ENCODE results near the gene ERC2. TPM values are rescaled to one million over a fixed set of nuclear protein-coding genes. Genes with fewer than 3 reads are reported as not detected.

Gene ERC2
- total RNA-seq, 1 donor from 2014 or later = 0.65 TPM

DNA sequence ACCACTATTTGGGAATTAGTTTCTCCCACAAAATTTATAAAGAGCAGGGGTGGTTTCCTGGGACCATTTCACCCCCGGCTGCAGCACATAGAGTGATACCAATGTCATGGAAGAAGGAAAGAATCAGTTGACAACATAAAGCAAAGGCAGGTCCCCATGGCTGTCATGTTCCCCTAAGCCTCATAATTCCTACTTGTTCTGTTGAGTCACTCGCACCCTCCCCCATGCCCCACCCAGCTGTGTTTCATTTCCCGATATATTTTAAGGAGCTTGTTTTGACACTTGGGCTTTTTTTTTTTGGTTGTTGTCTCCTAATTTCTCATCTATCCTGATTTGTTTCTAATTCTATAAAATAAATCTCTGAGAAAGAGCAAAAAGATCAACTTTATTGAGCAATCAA, 24.9 kb downstream of the ERC2 start:
- Mint-ChIP-seq H3K4me1 (ENCODE audit: low read depth) (peaks cover 2% of the 10 kb centered on the region), H3K9me3 (ENCODE audit: low read depth) (peaks cover 3% of the 10 kb centered on the region), H3K4me3 (ENCODE audit: unreplicated experiment) (no peak overlapping the region), H3K27ac (ENCODE audit: unreplicated experiment) (no peak overlapping the region), H3K36me3 (ENCODE audit: low read depth) (no peaks in the 10 kb centered on the region), H3K27me3 (ENCODE audit: low read depth) (peaks cover 5% of the 10 kb centered on the region)
- no peak for DNase-seq (ENCODE audit: low spot score)
- TF ChIP-seq, protein P1, sequence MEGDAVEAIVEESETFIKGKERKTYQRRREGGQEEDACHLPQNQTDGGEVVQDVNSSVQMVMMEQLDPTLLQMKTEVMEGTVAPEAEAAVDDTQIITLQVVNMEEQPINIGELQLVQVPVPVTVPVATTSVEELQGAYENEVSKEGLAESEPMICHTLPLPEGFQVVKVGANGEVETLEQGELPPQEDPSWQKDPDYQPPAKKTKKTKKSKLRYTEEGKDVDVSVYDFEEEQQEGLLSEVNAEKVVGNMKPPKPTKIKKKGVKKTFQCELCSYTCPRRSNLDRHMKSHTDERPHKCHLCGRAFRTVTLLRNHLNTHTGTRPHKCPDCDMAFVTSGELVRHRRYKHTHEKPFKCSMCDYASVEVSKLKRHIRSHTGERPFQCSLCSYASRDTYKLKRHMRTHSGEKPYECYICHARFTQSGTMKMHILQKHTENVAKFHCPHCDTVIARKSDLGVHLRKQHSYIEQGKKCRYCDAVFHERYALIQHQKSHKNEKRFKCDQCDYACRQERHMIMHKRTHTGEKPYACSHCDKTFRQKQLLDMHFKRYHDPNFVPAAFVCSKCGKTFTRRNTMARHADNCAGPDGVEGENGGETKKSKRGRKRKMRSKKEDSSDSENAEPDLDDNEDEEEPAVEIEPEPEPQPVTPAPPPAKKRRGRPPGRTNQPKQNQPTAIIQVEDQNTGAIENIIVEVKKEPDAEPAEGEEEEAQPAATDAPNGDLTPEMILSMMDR (IDR thresholded peaks at IDR 0.05) = no peak

DNA sequence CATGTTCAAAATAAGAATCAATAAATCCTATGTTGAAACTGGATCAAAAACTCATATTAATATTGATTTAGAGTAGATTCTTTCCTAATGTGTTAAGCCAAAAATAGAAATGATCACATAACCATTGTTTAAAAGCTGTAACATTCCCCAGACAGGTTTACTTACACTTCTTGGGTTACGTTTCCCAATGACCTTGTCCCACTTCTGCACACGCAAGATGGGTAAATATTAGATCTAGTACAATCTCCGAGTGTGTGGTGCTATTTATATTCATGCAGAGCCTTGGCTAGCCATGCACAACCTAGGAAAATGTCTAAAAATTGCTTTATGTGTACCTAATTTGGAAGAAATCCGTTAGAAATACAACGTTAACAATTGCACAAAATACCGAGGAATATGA, 39.6 kb downstream of the ERC2 start:
- Mint-ChIP-seq H3K9me3 (ENCODE audit: low read depth) (peaks cover 4% of the 10 kb centered on the region), H3K36me3 (ENCODE audit: low read depth) (no peaks in the 10 kb centered on the region), H3K27ac (ENCODE audit: unreplicated experiment) (no peak overlapping the region), H3K4me1 (ENCODE audit: low read depth) (no peaks in the 10 kb centered on the region), H3K4me3 (ENCODE audit: unreplicated experiment) (no peak overlapping the region), H3K27me3 (ENCODE audit: low read depth) (no peaks in the 10 kb centered on the region)
- DNase-seq (ENCODE audit: low spot score) = no peak
- TF ChIP-seq, protein P1 (IDR thresholded peaks at IDR 0.05) = no peak

DNA sequence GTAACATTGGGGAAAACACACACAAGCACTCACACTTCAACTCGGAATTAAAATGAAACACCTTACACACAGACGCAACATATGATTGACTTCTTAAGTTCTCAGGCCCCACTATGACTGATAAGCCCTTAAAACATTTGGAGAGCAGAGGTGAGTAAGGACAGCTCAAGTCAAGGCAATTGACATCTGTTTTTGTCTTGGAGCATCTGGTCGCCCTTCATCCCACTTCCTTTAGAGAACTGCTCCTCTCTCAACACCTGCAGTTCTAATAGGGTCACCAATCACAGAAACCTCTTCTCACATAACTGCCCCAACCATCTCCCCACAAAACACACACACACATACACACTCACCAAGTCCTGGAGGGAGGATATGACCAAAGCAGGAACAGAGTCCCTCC, 43.4 kb downstream of the ERC2 start:
- Mint-ChIP-seq H3K4me1 (ENCODE audit: low read depth) (no peaks in the 10 kb centered on the region), H3K27ac (ENCODE audit: unreplicated experiment) (no peak overlapping the region), H3K27me3 (ENCODE audit: low read depth) (no peaks in the 10 kb centered on the region), H3K36me3 (ENCODE audit: low read depth) (no peaks in the 10 kb centered on the region), H3K4me3 (ENCODE audit: unreplicated experiment) (no peak overlapping the region), H3K9me3 (ENCODE audit: low read depth) (no peaks in the 10 kb centered on the region)
- TF ChIP-seq, protein P1 (IDR thresholded peaks at IDR 0.05) = no peak
- no peak for DNase-seq (ENCODE audit: low spot score)

DNA sequence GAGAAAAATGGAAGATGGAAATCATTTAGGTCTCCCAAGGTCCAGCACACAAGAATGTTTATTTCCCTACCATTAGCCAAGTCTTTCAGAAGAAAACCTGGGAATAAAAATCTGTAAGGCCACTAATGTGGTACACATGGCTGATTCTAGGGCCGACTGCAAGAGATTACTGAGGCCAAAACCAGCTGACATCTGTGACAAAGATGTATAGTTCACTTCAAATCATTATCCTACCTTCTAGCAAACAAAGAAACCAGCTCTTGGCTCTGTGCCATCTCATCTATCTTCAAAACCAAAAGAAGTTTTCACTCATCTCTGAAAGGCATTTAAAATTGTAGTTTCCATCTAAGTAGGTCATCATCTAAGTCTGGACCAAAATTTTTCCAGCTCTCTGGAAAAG, 43.9 kb downstream of the ERC2 start:
- TF ChIP-seq, protein P1 (IDR thresholded peaks at IDR 0.05) = no peak
- Mint-ChIP-seq H3K9me3 (ENCODE audit: low read depth) (no peaks in the 10 kb centered on the region), H3K36me3 (ENCODE audit: low read depth) (no peaks in the 10 kb centered on the region), H3K27ac (ENCODE audit: unreplicated experiment) (no peak overlapping the region), H3K27me3 (ENCODE audit: low read depth) (no peaks in the 10 kb centered on the region), H3K4me1 (ENCODE audit: low read depth) (no peaks in the 10 kb centered on the region), H3K4me3 (ENCODE audit: unreplicated experiment) (no peak overlapping the region)
- DNase-seq (ENCODE audit: low spot score) = no peak

DNA sequence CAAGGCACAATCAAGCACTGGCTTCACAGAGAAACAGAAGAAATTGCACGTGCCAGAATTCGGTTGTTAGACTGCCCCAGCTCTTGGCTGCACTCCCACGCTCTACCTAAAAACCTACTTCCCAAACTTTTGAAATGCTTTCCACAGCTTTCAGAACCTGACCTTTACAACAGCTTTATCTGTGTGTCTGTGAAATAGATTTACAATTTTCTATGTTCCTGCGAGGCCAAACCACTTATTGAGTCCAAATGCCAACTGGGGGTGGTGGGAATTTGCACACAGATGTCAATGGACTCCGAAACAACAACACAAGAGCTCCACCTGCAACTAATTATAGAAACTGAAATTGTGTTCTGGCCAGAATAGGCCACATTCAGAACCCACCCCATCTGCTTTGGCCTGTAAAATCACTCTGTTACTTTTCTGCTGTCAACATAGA, 44.6 kb downstream of the ERC2 start:
- no peaks in the 10 kb centered on the region for H3K36me3 Mint-ChIP-seq (ENCODE audit: low read depth)
- H3K4me3 Mint-ChIP-seq (ENCODE audit: unreplicated experiment) = no peak overlapping the region
- TF ChIP-seq, protein P1 (IDR thresholded peaks at IDR 0.05) = no peak
- H3K4me1 Mint-ChIP-seq (ENCODE audit: low read depth) = no peaks in the 10 kb centered on the region
- no peak for DNase-seq (ENCODE audit: low spot score)
- H3K27me3 Mint-ChIP-seq (ENCODE audit: low read depth) = no peaks in the 10 kb centered on the region
- H3K9me3 Mint-ChIP-seq (ENCODE audit: low read depth) = no peaks in the 10 kb centered on the region
- no peak overlapping the region for H3K27ac Mint-ChIP-seq (ENCODE audit: unreplicated experiment)

All from chondrocyte (in vitro differentiated cells).